ENCODE results near the gene SLC6A12.

SLC6A12 gene

GRCh38 chr12:151579-151978 lies 62.4 kb downstream of the SLC6A12 start:
- TF ChIP-seq CTCF (conservative IDR thresholded peaks at IDR 0.05; ENCODE audit: low read depth, low read length), result no peak
- Histone ChIP-seq H3K9ac (no peak overlapping the region), H3K4me3 (IDR thresholded peaks at IDR 0.05; ENCODE audit: insufficient read depth, low read depth, low read length) (no peak overlapping the region), H3K4me1 (ENCODE audit: low read depth, poor library complexity, severe bottlenecking) (no peaks in the 10 kb centered on the region), H3K27me3 (ENCODE audit: insufficient read depth, low read depth) (peaks cover 4% of the 10 kb centered on the region; the same call in 1 of the 2 replicates), H4K20me1 (ENCODE audit: insufficient read depth) (no peaks in the 10 kb centered on the region), H3K36me3 (ENCODE audit: insufficient read depth) (no peaks in the 10 kb centered on the region), H2AFZ (ENCODE audit: low read depth) (no peak overlapping the region), H3K79me2 (ENCODE audit: insufficient read depth, low read depth) (no peaks in the 10 kb centered on the region), H3K27ac (no peak overlapping the region), H3K4me2 (no peak overlapping the region)

GRCh38 chr12:148676-149416 lies 65.1 kb downstream of the SLC6A12 start:
- Histone ChIP-seq H3K4me3 (IDR thresholded peaks at IDR 0.05; ENCODE audit: insufficient read depth, low read depth, low read length) (no peak overlapping the region), H4K20me1 (ENCODE audit: insufficient read depth) (no peaks in the 10 kb centered on the region), H3K36me3 (ENCODE audit: insufficient read depth) (no peaks in the 10 kb centered on the region), H3K4me1 (ENCODE audit: low read depth, poor library complexity, severe bottlenecking) (no peaks in the 10 kb centered on the region), H3K9ac (no peak overlapping the region), H3K27me3 (ENCODE audit: insufficient read depth, low read depth) (peaks cover 4% of the 10 kb centered on the region; the same call in 1 of the 2 replicates), H2AFZ (ENCODE audit: low read depth) (no peak overlapping the region), H3K27ac (no peak overlapping the region), H3K79me2 (ENCODE audit: insufficient read depth, low read depth) (no peaks in the 10 kb centered on the region), H3K4me2 (no peak overlapping the region)
- no peak for TF ChIP-seq CTCF (conservative IDR thresholded peaks at IDR 0.05; ENCODE audit: low read depth, low read length)

- Histone ChIP-seq H3K27me3 (ENCODE audit: insufficient read depth, low read depth) (peaks cover 4% of the 10 kb centered on the region; the same call in 1 of the 2 replicates), H3K4me2 (no peak overlapping the region), H3K79me2 (ENCODE audit: insufficient read depth, low read depth) (no peaks in the 10 kb centered on the region), H3K4me3 (IDR thresholded peaks at IDR 0.05; ENCODE audit: insufficient read depth, low read depth, low read length) (no peak overlapping the region), H3K4me1 (ENCODE audit: low read depth, poor library complexity, severe bottlenecking) (no peaks in the 10 kb centered on the region), H3K9ac (no peak overlapping the region), H3K27ac (no peak overlapping the region), H2AFZ (ENCODE audit: low read depth) (no peak overlapping the region), H4K20me1 (ENCODE audit: insufficient read depth) (no peaks in the 10 kb centered on the region), H3K36me3 (ENCODE audit: insufficient read depth) (no peaks in the 10 kb centered on the region)
- no peak for TF ChIP-seq CTCF (conservative IDR thresholded peaks at IDR 0.05; ENCODE audit: low read depth, low read length)
Observed at GRCh38 chr12:147242-147641, 66.7 kb downstream of the SLC6A12 start.

- no peak for TF ChIP-seq CTCF (conservative IDR thresholded peaks at IDR 0.05; ENCODE audit: low read depth, low read length)
- Histone ChIP-seq H3K27ac (no peak overlapping the region), H3K4me1 (ENCODE audit: low read depth, poor library complexity, severe bottlenecking) (no peaks in the 10 kb centered on the region), H3K9ac (no peak overlapping the region), H4K20me1 (ENCODE audit: insufficient read depth) (no peaks in the 10 kb centered on the region), H3K79me2 (ENCODE audit: insufficient read depth, low read depth) (no peaks in the 10 kb centered on the region), H3K4me3 (IDR thresholded peaks at IDR 0.05; ENCODE audit: insufficient read depth, low read depth, low read length) (no peak overlapping the region), H2AFZ (ENCODE audit: low read depth) (no peak overlapping the region), H3K27me3 (ENCODE audit: insufficient read depth, low read depth) (peaks cover 9% of the 10 kb centered on the region; the same call in 1 of the 2 replicates), H3K4me2 (no peak overlapping the region), H3K36me3 (ENCODE audit: insufficient read depth) (no peaks in the 10 kb centered on the region)
Observed at GRCh38 chr12:145369-145960, 68.5 kb downstream of the SLC6A12 start.

Data from KMS-11 (cell line).